AG04449 (cell line): ENCODE data around the gene PILRA.
"Not testable (repeated sequence)": the region's sequence is repeated elsewhere in the genome, so short reads cannot be mapped to it uniquely, and the experiment has no call there.

ENCODE experiments used
- CTCF ChIA-PET: fragments of 350-600 bp; formaldehyde crosslinking; extraction: SDS; loops from one replicate; lab custom pipeline; 2021; ENCODE audit warnings: antibody characterized with exemption; lab: Yijun Ruan, JAX
- POLR2A ChIA-PET: fragments of 400-600, 350-600 bp; formaldehyde crosslinking; extraction: SDS; loops from one replicate; lab custom pipeline; 2020; ENCODE audit warnings: antibody characterized with exemption, inconsistent platforms; lab: Yijun Ruan, JAX
- DNase-seq: peaks from one replicate; pipeline ENCODE4 v3.0.0-alpha.2; 2010; ENCODE audit warnings: low read depth, low spot score
- H3K4me3 ChIP-seq: 2 replicates; pipeline ENCODE4 v1.5.1; 2011; ENCODE audit warnings: low read depth, mild to moderate bottlenecking, control low read depth, low read length
- CTCF ChIP-seq: IDR thresholded peaks from one replicate; pipeline ENCODE4 v1.5.1; 2011; ENCODE audit warnings: mild to moderate bottlenecking, moderate library complexity, low read length, control low read depth, inconsistent platforms; ENCODE audit not compliant: insufficient read depth; ENCODE audit errors: missing control alignments

PILRA gene

GRCh38 chr7:100380196-100380595, 6.9 kb downstream of the PILRA start:
- no peak for TF ChIP-seq CTCF
- ChIA-PET CTCF (no interaction called here), POLR2A (no interaction called here)
- no peak for DNase-seq
- no peak overlapping the region for H3K4me3 ChIP-seq

- POLR2A ChIA-PET, CTCF ChIA-PET, H3K4me3 ChIP-seq, DNase-seq: not testable (repeated sequence)
These were observed 8.4 kb downstream of the PILRA start for GRCh38 chr7:100381531-100382233.

- POLR2A ChIA-PET, H3K4me3 ChIP-seq, CTCF ChIA-PET, DNase-seq: not testable (repeated sequence)
These were observed 9.1 kb downstream of the PILRA start for GRCh38 chr7:100382234-100382853.

GRCh38 chr7:100384628-100385294, 11.5 kb downstream of the PILRA start:
- ChIA-PET CTCF (interaction anchor here (1.2 to 2.2 kb wide), 2 partner anchors 8 to 22 kb away, joined by 3 to 13 read pairs; no protein-coding TSS in a partner anchor), POLR2A (no interaction called here)
- no peak overlapping the region for H3K4me3 ChIP-seq
- DNase-seq: no peak
- no peak for TF ChIP-seq CTCF

GRCh38 chr7:100386940-100387339, 13.7 kb downstream of the PILRA start:
- TF ChIP-seq CTCF: no peak
- ChIA-PET POLR2A (no interaction called here), CTCF (interaction anchor here (2.4 kb wide), 1 partner anchor 20 kb away, joined by 10 read pairs; no protein-coding TSS in a partner anchor)
- no peak overlapping the region for H3K4me3 ChIP-seq
- DNase-seq: no peak

- TF ChIP-seq CTCF: no peak
- CTCF ChIA-PET: interaction anchor here (1.4 to 2.4 kb wide), 2 partner anchors 12 to 20 kb away, joined by 4 to 10 read pairs; no protein-coding TSS in a partner anchor
- POLR2A ChIA-PET: no interaction called here
- DNase-seq: no peak
- no peak overlapping the region for H3K4me3 ChIP-seq
These were observed 14.4 kb downstream of the PILRA start for GRCh38 chr7:100387695-100388094.

GRCh38 chr7:100389437-100390088, 16.3 kb downstream of the PILRA start:
- ChIA-PET CTCF (interaction anchor here (2.6 kb wide), 1 partner anchor 18 kb away, joined by 13 read pairs; no protein-coding TSS in a partner anchor), POLR2A (no interaction called here)
- H3K4me3 ChIP-seq: no peak overlapping the region
- no peak for TF ChIP-seq CTCF
- DNase-seq: no peak
